GM12878 (cell line): ENCODE measurements around the gene KLHDC1. TPM values are rescaled to one million over a fixed set of nuclear protein-coding genes. Genes with fewer than 3 reads are reported as not detected.
"Not testable (repeated sequence)": the region's sequence is repeated elsewhere in the genome, so short reads cannot be mapped to it uniquely, and the experiment has no call there.

ENCODE experiments used
- ATAC-seq: fragments of 200-7000 bp; cut with Tn5 transposase; 3 replicates; pipeline ENCODE4 v1.9.1; 2020; ENCODE audit warnings: mild to moderate bottlenecking, moderate library complexity
- BruUV-seq: library from RNA; stranded (reverse); fragments of 400-500 nt; replicated peaks from 2 replicates; lab custom pipeline; 2021; lab: Mats Ljungman, UMichigan
- CTCF ChIA-PET: fragments of 300-600 bp; sonication (Branson Sonifier 250); formaldehyde crosslinking; extraction: SDS; loops from one replicate; lab custom pipeline; 2021; ENCODE audit warnings: inconsistent platforms; lab: Yijun Ruan, JAX
- POLR2A ChIA-PET: fragments of 350-600 bp; formaldehyde crosslinking; extraction: SDS; loops from one replicate; lab custom pipeline; 2021; ENCODE audit warnings: inconsistent platforms; lab: Charles Lee
- RAD21 ChIA-PET: fragments of 300-600 bp; sonication (Branson Sonifier 250); formaldehyde crosslinking; loops from one replicate; lab custom pipeline; 2023; ENCODE audit warnings: antibody characterized with exemption; ENCODE audit not compliant: unreplicated experiment; lab: Charles Lee
- SMC1A ChIA-PET: fragments of 300-600 bp; sonication (Branson Sonifier 250); formaldehyde crosslinking; loops from one replicate; lab custom pipeline; 2023; ENCODE audit not compliant: unreplicated experiment, uncharacterized antibody; lab: Charles Lee
- DNase-seq: peaks from one replicate; pipeline ENCODE4 v3.0.0-alpha.2; 2011; ENCODE audit warnings: low read depth, low spot score
- FAIRE-seq: peaks from 3 replicates; lab custom pipeline; 2011; peaks lifted over from hg19 to GRCh38; lab: Jason Lieb, UNC
- H2AFZ ChIP-seq: 2 replicates; pipeline ENCODE4 v1.6.0; 2011; ENCODE audit warnings: low read depth, low read length, control low read depth; ENCODE audit not compliant: control insufficient read depth
- H3K27ac ChIP-seq: 2 replicates; pipeline ENCODE4 v1.5.1; 2011; ENCODE audit warnings: control low read depth; ENCODE audit not compliant: control insufficient read depth, insufficient read depth
- H3K27me3 ChIP-seq, 2 experiments: replicated peaks in 1 of 2; 2 replicates each; pipeline versions ENCODE4 v1.6.0 to v1.6.1; 2011; ENCODE audit warnings: low read length in 1 of 2; ENCODE audit not compliant: control insufficient read depth in 2 of 2, insufficient read depth in 2 of 2
- H3K36me3 ChIP-seq, 2 experiments: 2 replicates each; pipeline ENCODE4 v1.5.1; 2011; ENCODE audit warnings: low read length in 1 of 2; ENCODE audit not compliant: control insufficient read depth in 2 of 2, insufficient read depth in 2 of 2
- H3K4me1 ChIP-seq: 2 replicates; pipeline ENCODE4 v1.6.1; 2011; ENCODE audit warnings: mild to moderate bottlenecking, low read length, moderate library complexity, mixed read lengths; ENCODE audit not compliant: control insufficient read depth, insufficient read depth
- H3K4me2 ChIP-seq: 2 replicates; pipeline ENCODE4 v1.6.0; 2011; ENCODE audit warnings: control low read depth; ENCODE audit not compliant: control insufficient read depth, insufficient read depth
- H3K4me3 ChIP-seq: fragments of 200-600 bp; sonication (generic); 2 replicates; pipeline ENCODE4 v1.5.1; 2016
- H3K79me2 ChIP-seq: 2 replicates; pipeline ENCODE4 v1.6.0; 2011; ENCODE audit warnings: low read length; ENCODE audit not compliant: control insufficient read depth, insufficient read depth
- H3K9ac ChIP-seq: 2 replicates; pipeline ENCODE4 v1.8.0; 2011; ENCODE audit warnings: low read length, control low read depth, mixed read lengths; ENCODE audit not compliant: control insufficient read depth, insufficient read depth
- H3K9me3 ChIP-seq: replicated peaks from 3 replicates; pipeline ENCODE4 v1.5.1; 2011; ENCODE audit warnings: mild to moderate bottlenecking, low read length; ENCODE audit not compliant: control insufficient read depth, insufficient read depth
- H4K20me1 ChIP-seq: 2 replicates; pipeline ENCODE4 v1.6.0; 2011; ENCODE audit not compliant: control insufficient read depth, insufficient read depth
- ATF7 ChIP-seq: fragments of 450-650 bp; IDR thresholded peaks from 2 replicates; pipeline ENCODE4 v1.6.1; 2016; ENCODE audit warnings: low read depth, mild to moderate bottlenecking
- POLR2AphosphoS5 ChIP-seq: IDR thresholded peaks from 2 replicates; pipeline ENCODE4 v1.6.1; 2011; ENCODE audit warnings: mild to moderate bottlenecking, low read length, inconsistent platforms
- SREBF1 ChIP-seq: IDR thresholded peaks from 2 replicates; pipeline ENCODE4 v1.6.1; 2012; ENCODE audit warnings: mild to moderate bottlenecking, low read length
- WGBS: methylation state at CpG from one replicate; pipeline ENCODE4 v1.1.6; 2016; ENCODE audit warnings: low lambda C conversion rate; ENCODE audit not compliant: insufficient replicate concordance, insufficient coverage; ENCODE audit errors: missing lambda C conversion rate; 5-methylcytosine and 5-hydroxymethylcytosine counted together
- in situ Hi-C: fragments of 300-500 bp; cut with MboI; formaldehyde crosslinking; loops from 9 replicates; pipeline ENCODE4 v1.14.3; 2018; ENCODE audit warnings: mixed read lengths
- intact Hi-C: fragments of 100-400 bp; cut with micrococcal nuclease; formaldehyde crosslinking; loops from one replicate; pipeline ENCODE4 v1.14.2; 2022; ENCODE audit not compliant: unreplicated experiment
- polyA plus RNA-seq, 11 experiments: library from polyadenylated mRNA; depleted of rRNA in 4 of 11; unstranded in 6 of 11; stranded (reverse) in 5 of 11; fragments of >200 nt; fragmentation: Nextera tagmentation in 4 of 11; fragmentation: Illumina TruSeq in 1 of 11; extraction: Ambion mirVana in 4 of 11; extraction: Trizol in 1 of 11; gene quantifications; 1 replicate in 1 of 11; 2 replicates in 10 of 11; pipeline versions ENCODE4 v1.2.1 to v1.2.3, GENCODE V29; 2011 to 2016; ENCODE audit warnings: inconsistent platforms in 2 of 11, missing spikeins in 2 of 11, low read depth in 1 of 11
- total RNA-seq, 4 experiments: library from RNA; depleted of rRNA in 3 of 4; stranded (reverse); fragments of >200 nt in 3 of 4; fragmentation: Illumina TruSeq in 1 of 4; extraction: Trizol in 1 of 4; gene quantifications; 2 replicates each; pipeline versions ENCODE4 v1.2.1 to v1.2.3, GENCODE V29; 2013 to 2021

KLHDC1 gene
- total and polyA plus RNA-seq, 10 of the 15 experiments (the other 5 are each of a cell fraction or from before 2014, with no cell fraction given), result 0.22 to 0.98 (median 0.55) TPM

DNA sequence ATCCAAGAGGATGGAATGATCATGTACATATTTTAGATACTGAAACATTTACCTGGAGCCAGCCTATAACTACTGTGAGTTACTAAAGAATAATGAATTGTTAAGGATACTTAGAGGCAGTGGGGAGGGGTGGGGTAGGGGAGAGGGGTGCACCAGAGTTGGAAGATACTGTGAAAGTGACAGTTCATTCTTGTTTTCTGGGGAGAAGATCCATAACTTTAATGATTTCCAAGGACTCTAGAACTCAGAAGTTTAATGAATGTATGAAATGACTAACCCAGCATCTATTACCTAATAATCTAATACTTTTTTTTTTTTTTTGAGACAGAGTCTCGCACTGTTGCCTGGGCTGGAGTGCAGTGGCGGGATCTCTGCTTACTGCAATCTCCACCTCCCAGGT, 85.5 kb downstream of the KLHDC1 start (continued):
- no peak for TF ChIP-seq POLR2AphosphoS5

DNA sequence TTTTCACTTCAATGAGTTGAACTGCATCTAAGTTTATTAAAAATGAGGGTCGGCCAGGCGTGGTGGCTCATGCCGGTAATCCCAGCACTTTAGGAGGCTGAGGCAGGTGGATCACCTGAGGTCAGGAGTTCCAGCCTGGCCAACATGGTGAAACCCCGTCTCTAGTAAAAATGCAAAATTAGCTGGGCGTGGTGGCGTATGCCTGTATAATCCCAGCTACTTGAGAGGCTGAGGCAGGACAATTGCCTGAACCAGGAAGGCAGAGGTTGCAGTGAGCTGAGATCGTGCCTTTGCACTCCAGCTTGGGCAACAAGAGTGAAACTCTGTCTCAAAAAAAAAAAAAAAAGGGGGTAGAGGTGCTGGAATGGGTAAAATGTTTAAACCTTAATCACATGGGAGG, 88.1 kb downstream of the KLHDC1 start:
- H3K4me3 ChIP-seq, in situ Hi-C loops, H3K9ac ChIP-seq, DNase-seq, H3K79me2 ChIP-seq, H3K27ac ChIP-seq, intact Hi-C loops, H3K27me3 ChIP-seq, H3K4me1 ChIP-seq, H2AFZ ChIP-seq, BruUV-seq, H3K9me3 ChIP-seq, ATAC-seq, H4K20me1 ChIP-seq, FAIRE-seq, H3K4me2 ChIP-seq: not testable (repeated sequence)
- peaks cover 0 to 27% of the 10 kb centered on the region in 2 experiments for H3K36me3 ChIP-seq
- WGBS, result 98% methylated on average over 7 of the region's 7 CpGs
- POLR2A ChIA-PET, result interaction anchor here (0.5 to 1.0 kb wide), 3 partner anchors 16 to 434 kb away, joined by 4 to 7 read pairs (median 5); no protein-coding TSS in a partner anchor
- CTCF ChIA-PET, result interaction anchor here (1.0 to 1.6 kb wide), 3 partner anchors 11 to 50 kb away, joined by 3 to 4 read pairs (median 3); no protein-coding TSS in a partner anchor
- RAD21 ChIA-PET, result interaction anchor here (1.1 kb wide), 1 partner anchor 49 kb away, joined by 3 read pairs; no protein-coding TSS in a partner anchor
- SMC1A ChIA-PET, result interaction anchor here (0.5 to 3.0 kb wide), 2 partner anchors 12 to 129 kb away, joined by 4 to 18 read pairs; partner anchors contain the start of gene KLHDC2

DNA sequence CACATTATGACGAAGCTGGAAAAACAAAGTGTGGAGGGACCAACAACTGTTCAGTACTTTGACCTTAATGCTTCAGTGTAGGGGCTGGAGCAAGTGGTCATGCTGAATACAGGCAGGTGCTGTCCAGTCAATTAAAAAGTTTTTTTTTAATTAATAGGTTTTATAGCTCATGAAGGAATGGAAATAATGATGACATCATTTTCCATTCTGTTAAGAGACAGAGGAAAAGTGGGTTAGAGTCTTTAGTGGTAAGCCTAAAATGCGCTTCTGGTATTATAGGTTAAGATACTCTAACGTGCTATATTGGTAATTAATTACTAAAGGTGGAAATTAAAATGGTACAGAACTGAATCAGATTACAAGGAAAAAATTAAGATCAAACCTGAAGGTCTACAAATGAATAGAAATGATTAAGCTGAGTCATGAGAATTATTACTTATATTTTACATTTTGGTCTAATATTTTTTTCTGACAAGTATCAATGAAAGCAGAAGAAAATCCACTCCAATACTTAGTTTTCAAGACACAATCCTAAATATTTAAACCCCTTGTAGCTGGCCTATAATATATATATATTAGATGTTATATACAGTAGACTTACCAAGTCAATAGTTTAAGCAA, 90.6 kb downstream of the KLHDC1 start:
- POLR2A ChIA-PET, result no interaction called here
- H3K27ac ChIP-seq, result no peak overlapping the region
- CTCF ChIA-PET, result no interaction called here
- H3K79me2 ChIP-seq, result no peaks in the 10 kb centered on the region
- no peak overlapping the region for H2AFZ ChIP-seq
- TF ChIP-seq SREBF1, result no peak
- peak; percentile 37; the same call in 1 of the 2 replicates for TF ChIP-seq ATF7
- intact Hi-C loops (no loop called here), in situ Hi-C loops (no loop called here)
- ATAC-seq (no peak), FAIRE-seq (peak; percentile 38), DNase-seq (no peak)
- H3K4me1 ChIP-seq, result no peaks in the 10 kb centered on the region
- H3K4me3 ChIP-seq, result no peak overlapping the region
- no peaks in the 10 kb centered on the region for H3K9me3 ChIP-seq
- no TSS peak for BruUV-seq
- SMC1A ChIA-PET, result interaction anchor here (1.0 to 1.6 kb wide), 2 partner anchors 14 to 16 kb away, joined by 3 to 4 read pairs; partner anchors contain the start of gene KLHDC2
- H4K20me1 ChIP-seq, result no peaks in the 10 kb centered on the region
- RAD21 ChIA-PET, result no interaction called here
- H3K36me3 ChIP-seq, result peaks cover 3 to 36% of the 10 kb centered on the region in 2 experiments
- no peaks in the 10 kb centered on the region for H3K27me3 ChIP-seq
- WGBS, result 77% methylated on average over 3 of the region's 3 CpGs
- no peak overlapping the region for H3K9ac ChIP-seq
- H3K4me2 ChIP-seq, result no peak overlapping the region
